Activated naive CD8-positive, alpha-beta T cell treated with anti-CD3 and anti-CD28 coated beads, Interleukin-2, amount 50 U/mL, for 16 hours (primary cell): ENCODE results near the gene TJP3.
"Not testable (repeated sequence)": the region's sequence is repeated elsewhere in the genome, so short reads cannot be mapped to it uniquely, and the experiment has no call there.

Experiments used
- DNase-seq: peaks from one replicate; pipeline ENCODE4 v3.0.0-alpha.2; 2020; ENCODE audit warnings: low read depth, low spot score

Gene TJP3

GRCh38 chr19:3708207-3708931 lies at the start of gene TJP3:
TJP3 (plus strand) TSS chr19:3708384; CDS start chr19:3728433, 20,049 bp downstream.
- DNase-seq, result no peak

- no peak for DNase-seq
Observed at GRCh38 chr19:3658870-3659745, 49.1 kb upstream of the TJP3 start.

- no peak for DNase-seq
Observed at GRCh38 chr19:3659746-3660112, 48.5 kb upstream of the TJP3 start.

GRCh38 chr19:3660493-3661219 lies 47.5 kb upstream of the TJP3 start:
- no peak for DNase-seq

GRCh38 chr19:3661284-3662238 lies 46.6 kb upstream of the TJP3 start:
- no peak for DNase-seq

GRCh38 chr19:3663838-3664237 lies 44.3 kb upstream of the TJP3 start:
- no peak for DNase-seq

- DNase-seq, result no peak
Observed at GRCh38 chr19:3664879-3665642, 43.1 kb upstream of the TJP3 start.

- DNase-seq, result peak; percentile 57
Observed at GRCh38 chr19:3665681-3666544, 42.3 kb upstream of the TJP3 start.

- DNase-seq, result not testable (repeated sequence)
Observed at GRCh38 chr19:3666545-3666856, 41.7 kb upstream of the TJP3 start.

GRCh38 chr19:3667037-3667638 lies 41.0 kb upstream of the TJP3 start:
- DNase-seq, result no peak

GRCh38 chr19:3667766-3668165 lies 40.4 kb upstream of the TJP3 start:
- DNase-seq, result no peak

- no peak for DNase-seq
Observed at GRCh38 chr19:3668331-3669081, 39.7 kb upstream of the TJP3 start.

GRCh38 chr19:3669082-3669946 lies 38.9 kb upstream of the TJP3 start:
- no peak for DNase-seq

GRCh38 chr19:3669947-3670795 lies 38.0 kb upstream of the TJP3 start:
- DNase-seq, result no peak

- no peak for DNase-seq
Observed at GRCh38 chr19:3670796-3671679, 37.1 kb upstream of the TJP3 start.
